DOHH2 (cell line): ENCODE data around the gene OGFOD3.

Experiments
- EZH2phosphoT487 ChIP-seq: fragments of 200-600 bp; sonication (generic); IDR thresholded peaks from 2 replicates; pipeline ENCODE4 v1.6.1; 2017; ENCODE audit warnings: borderline replicate concordance, mild to moderate bottlenecking, antibody characterized with exemption, low read length, moderate library complexity, mixed read lengths
- TF ChIP-seq, protein P1 (sequence below): fragments of 200-600 bp; sonication (generic); IDR thresholded peaks from one replicate; pipeline ENCODE4 v1.5.1; 2014; ENCODE audit warnings: antibody characterized with exemption, mild to moderate bottlenecking, low read depth, low read length; ENCODE audit not compliant: poor library complexity, severe bottlenecking

- TF ChIP-seq, protein P1, sequence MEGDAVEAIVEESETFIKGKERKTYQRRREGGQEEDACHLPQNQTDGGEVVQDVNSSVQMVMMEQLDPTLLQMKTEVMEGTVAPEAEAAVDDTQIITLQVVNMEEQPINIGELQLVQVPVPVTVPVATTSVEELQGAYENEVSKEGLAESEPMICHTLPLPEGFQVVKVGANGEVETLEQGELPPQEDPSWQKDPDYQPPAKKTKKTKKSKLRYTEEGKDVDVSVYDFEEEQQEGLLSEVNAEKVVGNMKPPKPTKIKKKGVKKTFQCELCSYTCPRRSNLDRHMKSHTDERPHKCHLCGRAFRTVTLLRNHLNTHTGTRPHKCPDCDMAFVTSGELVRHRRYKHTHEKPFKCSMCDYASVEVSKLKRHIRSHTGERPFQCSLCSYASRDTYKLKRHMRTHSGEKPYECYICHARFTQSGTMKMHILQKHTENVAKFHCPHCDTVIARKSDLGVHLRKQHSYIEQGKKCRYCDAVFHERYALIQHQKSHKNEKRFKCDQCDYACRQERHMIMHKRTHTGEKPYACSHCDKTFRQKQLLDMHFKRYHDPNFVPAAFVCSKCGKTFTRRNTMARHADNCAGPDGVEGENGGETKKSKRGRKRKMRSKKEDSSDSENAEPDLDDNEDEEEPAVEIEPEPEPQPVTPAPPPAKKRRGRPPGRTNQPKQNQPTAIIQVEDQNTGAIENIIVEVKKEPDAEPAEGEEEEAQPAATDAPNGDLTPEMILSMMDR, result no peak
- no peak for TF ChIP-seq EZH2phosphoT487
Observed at GRCh38 chr17:82377924-82378740, 40.3 kb downstream of the OGFOD3 start.
